Panc1 (cell line): ENCODE results near the gene EPYC. TPM values are rescaled to one million over a fixed set of nuclear protein-coding genes. Genes with fewer than 3 reads are reported as not detected.

Experiments
- ATAC-seq: fragments of 200-7000 bp; cut with Tn5 transposase; 2 replicates; pipeline ENCODE4 v1.9.1; 2020; ENCODE audit warnings: mild to moderate bottlenecking, moderate library complexity
- BruUV-seq: library from RNA; stranded (reverse); fragments of 400-500 nt; replicated peaks from 2 replicates; lab custom pipeline; 2021; lab: Mats Ljungman, UMichigan
- CTCF ChIA-PET: fragments of 300-600 bp; sonication (Branson Sonifier 250); formaldehyde crosslinking; loops from one replicate; lab custom pipeline; 2022; ENCODE audit warnings: antibody characterized with exemption; lab: Charles Lee
- POLR2A ChIA-PET: fragments of 300-600 bp; sonication (Branson Sonifier 250); formaldehyde crosslinking; loops from one replicate; lab custom pipeline; 2022; ENCODE audit warnings: antibody characterized with exemption; lab: Charles Lee
- DNase-seq: peaks from one replicate; pipeline ENCODE4 v3.0.0-alpha.2; 2010; ENCODE audit warnings: low read depth, low spot score
- H3K27ac ChIP-seq: 2 replicates; pipeline ENCODE4 v1.5.1; 2011; ENCODE audit warnings: mild to moderate bottlenecking, low read length, inconsistent platforms
- H3K27me3 ChIP-seq: fragments of 200-500 bp; sonication (Bioruptor generic); 2 replicates; pipeline ENCODE4 v1.6.0; 2014; ENCODE audit warnings: low read length, inconsistent platforms; ENCODE audit not compliant: control insufficient read depth, insufficient read depth
- H3K36me3 ChIP-seq: fragments of 200-500 bp; sonication (Bioruptor generic); 2 replicates; pipeline ENCODE4 v1.5.1; 2014; ENCODE audit warnings: inconsistent platforms, mild to moderate bottlenecking, low read length, moderate library complexity; ENCODE audit not compliant: control insufficient read depth, insufficient read depth
- H3K4me1 ChIP-seq: 2 replicates; pipeline ENCODE4 v1.5.1; 2011; ENCODE audit warnings: inconsistent platforms, mild to moderate bottlenecking, low read length, moderate library complexity; ENCODE audit not compliant: control insufficient read depth, insufficient read depth
- H3K4me3 ChIP-seq, 2 experiments: 2 replicates each; pipeline ENCODE4 v1.5.1; 2011 to 2012; ENCODE audit warnings: low read depth in 2 of 2, low read length in 2 of 2, mild to moderate bottlenecking in 2 of 2, inconsistent platforms in 1 of 2, moderate library complexity in 1 of 2
- H3K9me3 ChIP-seq: fragments of 200-500 bp; sonication (Bioruptor generic); 2 replicates; pipeline ENCODE4 v1.5.1; 2014; ENCODE audit warnings: low read depth, mild to moderate bottlenecking, inconsistent platforms, low read length, moderate library complexity; ENCODE audit not compliant: control insufficient read depth, insufficient read depth
- POLR2AphosphoS5 ChIP-seq: IDR thresholded peaks from 2 replicates; pipeline ENCODE4 v1.6.1; 2012; ENCODE audit warnings: mild to moderate bottlenecking, low read depth, low read length, moderate library complexity
- SIN3A ChIP-seq: IDR thresholded peaks from 2 replicates; pipeline ENCODE4 v1.6.1; 2012; ENCODE audit warnings: low read depth, mild to moderate bottlenecking, low read length, moderate library complexity, borderline replicate concordance; ENCODE audit not compliant: insufficient read depth
- TCF7L2 ChIP-seq: IDR thresholded peaks from 2 replicates; pipeline ENCODE4 v1.6.1; 2011; ENCODE audit warnings: mild to moderate bottlenecking, low read depth, low read length, inconsistent platforms
- in situ Hi-C: cut with HindIII; loops from 2 replicates; pipeline ENCODE4 v1.10.0; 2016; ENCODE audit warnings: low sequenced_read_pairs, low pct_unique_long_range_greater_than_20kb
- intact Hi-C: fragments of 100-400 bp; cut with micrococcal nuclease; formaldehyde crosslinking; loops from one replicate; pipeline ENCODE4 v1.10.0; 2022; ENCODE audit not compliant: unreplicated experiment
- total RNA-seq: library from RNA; stranded (reverse); gene quantifications from one replicate; pipeline ENCODE4 v1.2.1, GENCODE V29; 2021; ENCODE audit not compliant: unreplicated experiment
- TF ChIP-seq, protein P1 (sequence below), 2 experiments: IDR thresholded peaks; 2 replicates each; pipeline ENCODE4 v1.6.1; 2011 to 2012; ENCODE audit warnings: low read depth in 2 of 2, control low read depth in 1 of 2, low read length in 1 of 2, mild to moderate bottlenecking in 1 of 2, moderate library complexity in 1 of 2; ENCODE audit not compliant: insufficient read depth in 1 of 2
- TF ChIP-seq, protein P2 (sequence below): fragments of 450-650 bp; IDR thresholded peaks from 2 replicates; pipeline ENCODE4 v1.5.1; 2017; ENCODE audit warnings: mild to moderate bottlenecking

Gene EPYC
- total RNA-seq, 1 experiment from 2014 or later: not detected

GRCh38 chr12:90921536-90921935, 83.2 kb downstream of the EPYC start:
- Histone ChIP-seq H3K9me3 (no peaks in the 10 kb centered on the region; the same call in 1 of the 2 replicates), H3K4me3 (no peak overlapping the region), H3K4me1 (no peaks in the 10 kb centered on the region), H3K27ac (no peak overlapping the region), H3K36me3 (no peaks in the 10 kb centered on the region), H3K27me3 (no peaks in the 10 kb centered on the region)
- TF ChIP-seq, protein P1, sequence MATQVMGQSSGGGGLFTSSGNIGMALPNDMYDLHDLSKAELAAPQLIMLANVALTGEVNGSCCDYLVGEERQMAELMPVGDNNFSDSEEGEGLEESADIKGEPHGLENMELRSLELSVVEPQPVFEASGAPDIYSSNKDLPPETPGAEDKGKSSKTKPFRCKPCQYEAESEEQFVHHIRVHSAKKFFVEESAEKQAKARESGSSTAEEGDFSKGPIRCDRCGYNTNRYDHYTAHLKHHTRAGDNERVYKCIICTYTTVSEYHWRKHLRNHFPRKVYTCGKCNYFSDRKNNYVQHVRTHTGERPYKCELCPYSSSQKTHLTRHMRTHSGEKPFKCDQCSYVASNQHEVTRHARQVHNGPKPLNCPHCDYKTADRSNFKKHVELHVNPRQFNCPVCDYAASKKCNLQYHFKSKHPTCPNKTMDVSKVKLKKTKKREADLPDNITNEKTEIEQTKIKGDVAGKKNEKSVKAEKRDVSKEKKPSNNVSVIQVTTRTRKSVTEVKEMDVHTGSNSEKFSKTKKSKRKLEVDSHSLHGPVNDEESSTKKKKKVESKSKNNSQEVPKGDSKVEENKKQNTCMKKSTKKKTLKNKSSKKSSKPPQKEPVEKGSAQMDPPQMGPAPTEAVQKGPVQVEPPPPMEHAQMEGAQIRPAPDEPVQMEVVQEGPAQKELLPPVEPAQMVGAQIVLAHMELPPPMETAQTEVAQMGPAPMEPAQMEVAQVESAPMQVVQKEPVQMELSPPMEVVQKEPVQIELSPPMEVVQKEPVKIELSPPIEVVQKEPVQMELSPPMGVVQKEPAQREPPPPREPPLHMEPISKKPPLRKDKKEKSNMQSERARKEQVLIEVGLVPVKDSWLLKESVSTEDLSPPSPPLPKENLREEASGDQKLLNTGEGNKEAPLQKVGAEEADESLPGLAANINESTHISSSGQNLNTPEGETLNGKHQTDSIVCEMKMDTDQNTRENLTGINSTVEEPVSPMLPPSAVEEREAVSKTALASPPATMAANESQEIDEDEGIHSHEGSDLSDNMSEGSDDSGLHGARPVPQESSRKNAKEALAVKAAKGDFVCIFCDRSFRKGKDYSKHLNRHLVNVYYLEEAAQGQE (IDR thresholded peaks at IDR 0.05; ENCODE audit: insufficient read depth in 1 of 2, low read depth in 2 of 2, low read length in 1 of 2): no peak
- TF ChIP-seq SIN3A: no peak
- TF ChIP-seq, protein P2, sequence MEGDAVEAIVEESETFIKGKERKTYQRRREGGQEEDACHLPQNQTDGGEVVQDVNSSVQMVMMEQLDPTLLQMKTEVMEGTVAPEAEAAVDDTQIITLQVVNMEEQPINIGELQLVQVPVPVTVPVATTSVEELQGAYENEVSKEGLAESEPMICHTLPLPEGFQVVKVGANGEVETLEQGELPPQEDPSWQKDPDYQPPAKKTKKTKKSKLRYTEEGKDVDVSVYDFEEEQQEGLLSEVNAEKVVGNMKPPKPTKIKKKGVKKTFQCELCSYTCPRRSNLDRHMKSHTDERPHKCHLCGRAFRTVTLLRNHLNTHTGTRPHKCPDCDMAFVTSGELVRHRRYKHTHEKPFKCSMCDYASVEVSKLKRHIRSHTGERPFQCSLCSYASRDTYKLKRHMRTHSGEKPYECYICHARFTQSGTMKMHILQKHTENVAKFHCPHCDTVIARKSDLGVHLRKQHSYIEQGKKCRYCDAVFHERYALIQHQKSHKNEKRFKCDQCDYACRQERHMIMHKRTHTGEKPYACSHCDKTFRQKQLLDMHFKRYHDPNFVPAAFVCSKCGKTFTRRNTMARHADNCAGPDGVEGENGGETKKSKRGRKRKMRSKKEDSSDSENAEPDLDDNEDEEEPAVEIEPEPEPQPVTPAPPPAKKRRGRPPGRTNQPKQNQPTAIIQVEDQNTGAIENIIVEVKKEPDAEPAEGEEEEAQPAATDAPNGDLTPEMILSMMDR: no peak
- no peak for TF ChIP-seq POLR2AphosphoS5
- no peak for TF ChIP-seq TCF7L2
- ChIA-PET CTCF (no interaction called here), POLR2A (no interaction called here)
- in situ Hi-C loops: no loop called here
- ATAC-seq: no peak
- intact Hi-C loops: no loop called here
- DNase-seq: no peak
- BruUV-seq: no TSS peak

DNA sequence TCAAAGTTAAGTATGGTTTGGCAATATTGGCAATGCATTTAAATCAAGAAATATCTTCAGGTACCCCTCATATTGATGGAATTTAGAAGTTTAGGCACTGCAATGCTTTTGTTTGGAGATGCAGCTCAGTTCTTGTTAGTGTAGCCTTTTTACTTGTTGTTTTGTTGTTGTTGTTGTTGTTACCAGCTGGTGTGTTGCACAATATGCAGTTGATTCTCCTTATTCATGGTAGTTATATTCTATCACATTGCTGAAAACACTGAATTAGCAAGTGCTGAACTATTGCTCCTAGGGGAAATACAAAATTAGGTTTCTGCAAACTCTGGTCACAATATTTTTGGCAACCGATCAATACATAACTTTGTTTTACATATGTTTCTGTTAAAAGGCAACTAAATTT, 84.5 kb downstream of the EPYC start:
- no peak overlapping the region for H3K4me3 ChIP-seq

More for the DNA sequence above, 84.5 kb downstream of the EPYC start:
- TF ChIP-seq, protein P1 (IDR thresholded peaks at IDR 0.05; ENCODE audit: insufficient read depth in 1 of 2, low read depth in 2 of 2, low read length in 1 of 2): no peak
- TF ChIP-seq TCF7L2: no peak
- intact Hi-C loops: no loop called here
- Histone ChIP-seq H3K27me3 (no peaks in the 10 kb centered on the region), H3K4me1 (no peaks in the 10 kb centered on the region), H3K27ac (no peak overlapping the region), H3K36me3 (no peaks in the 10 kb centered on the region), H3K9me3 (no peaks in the 10 kb centered on the region)
- CTCF ChIA-PET: no interaction called here
- POLR2A ChIA-PET: no interaction called here
- BruUV-seq: no TSS peak
- no peak for DNase-seq
- ATAC-seq: no peak
- in situ Hi-C loops: no loop called here
